ENCODE results near the gene RASL10A. TPM values are rescaled to one million over a fixed set of nuclear protein-coding genes. Genes with fewer than 3 reads are reported as not detected.
A peak's percentile ranks its signal among the peaks of the same experiment; 100 is the strongest.

The RASL10A gene
- total RNA-seq, 1 experiment from 2014 or later: 0.24 TPM

GRCh38 chr22:29339381-29340235 is 24.1 kb upstream of the RASL10A start:
- peak; percentile 40 for DNase-seq (ENCODE audit: low read depth)

GRCh38 chr22:29338398-29338797 is 22.9 kb upstream of the RASL10A start:
- no peak for DNase-seq (ENCODE audit: low read depth)

DNA sequence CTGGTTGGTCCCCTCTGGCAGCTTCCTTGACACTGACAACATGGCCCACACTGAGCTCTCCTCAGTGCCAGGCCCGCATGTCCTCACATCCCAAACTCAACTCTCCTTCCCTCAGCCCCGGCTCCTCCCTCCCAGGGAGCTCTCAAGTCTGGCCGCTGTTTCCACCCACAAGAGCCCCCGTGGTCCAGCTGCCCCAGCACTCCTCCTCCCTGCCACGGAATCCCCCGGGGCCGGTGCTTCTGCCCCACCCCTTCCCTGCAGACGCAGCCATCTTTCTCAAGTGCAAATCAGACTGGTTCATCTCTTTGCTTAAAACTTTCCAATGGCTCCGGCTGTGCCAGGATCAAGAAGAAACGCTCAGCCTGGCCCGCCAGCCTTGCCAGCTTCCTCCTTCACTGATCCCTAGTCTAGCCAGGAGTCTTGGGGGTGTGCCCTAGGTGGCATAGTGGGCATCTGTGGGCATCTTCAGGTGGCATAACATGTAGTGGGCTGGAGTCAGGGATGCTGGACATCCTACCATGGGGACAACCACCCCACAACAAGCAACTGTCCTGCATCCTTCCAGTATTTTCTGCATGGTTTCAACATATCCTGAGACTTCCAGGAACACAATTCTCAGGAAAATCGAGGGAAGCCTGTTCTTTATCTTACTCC is 22.3 kb upstream of the RASL10A start:
- DNase-seq (ENCODE audit: low read depth): no peak

DNA sequence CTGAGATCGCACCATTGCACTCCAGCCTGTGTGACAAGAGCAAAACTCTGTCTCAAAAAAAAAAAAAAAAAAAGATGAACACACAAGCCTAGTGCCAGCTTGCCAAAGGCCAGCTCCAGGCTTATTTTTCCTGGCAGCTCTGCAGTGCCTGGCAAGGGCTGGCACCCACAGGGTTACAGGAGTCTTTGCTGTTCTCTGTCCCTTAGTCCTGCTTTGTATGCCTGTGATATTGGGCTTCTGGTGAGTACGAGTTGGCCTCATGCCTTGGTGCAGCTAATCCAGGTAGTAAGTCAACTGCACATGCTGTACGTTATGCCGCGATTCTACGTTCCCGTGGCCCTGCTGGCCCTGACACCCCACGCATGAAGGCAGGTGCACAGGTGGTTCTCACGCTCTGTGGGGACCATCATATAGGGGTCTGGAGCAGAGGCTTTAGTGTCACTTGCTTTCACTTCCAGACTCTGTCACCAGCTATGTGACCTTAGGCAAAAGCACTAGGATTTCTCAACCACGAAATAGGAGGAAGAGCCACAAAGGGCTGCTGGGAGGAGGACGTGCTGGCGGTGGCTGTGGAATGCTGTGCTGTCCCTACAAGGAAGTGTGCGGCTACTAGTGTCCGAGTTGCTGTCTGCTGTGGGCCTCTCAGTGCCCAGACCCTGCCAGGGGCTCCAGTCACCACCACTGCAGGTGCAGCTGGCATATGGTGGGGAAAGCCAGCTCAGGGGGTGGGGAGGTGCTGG is 21.4 kb upstream of the RASL10A start:
- DNase-seq (ENCODE audit: low read depth): no peak

DNA sequence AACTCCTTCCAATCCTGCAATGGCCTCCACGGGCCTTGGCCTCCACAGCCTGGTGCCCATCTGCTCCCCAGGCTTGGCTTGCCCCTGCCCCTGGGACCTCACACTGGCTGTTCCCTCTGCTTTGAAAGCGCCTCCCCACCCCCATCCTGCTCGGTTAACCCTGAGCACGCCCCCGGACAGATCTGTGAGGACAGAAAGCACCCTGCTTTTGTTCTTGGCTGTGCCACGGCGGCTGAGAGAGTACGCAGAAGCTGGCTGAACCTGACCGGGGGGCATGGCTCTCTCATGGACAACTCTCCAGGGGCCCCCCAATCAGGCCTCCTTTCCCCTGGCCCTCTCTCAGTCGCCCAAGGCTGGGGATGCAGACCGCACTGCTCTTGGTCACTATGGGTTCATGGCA is 20.2 kb upstream of the RASL10A start:
- no peak for DNase-seq (ENCODE audit: low read depth)

- DNase-seq (ENCODE audit: low read depth): no peak
Measured at GRCh38 chr22:29334696-29335344, 19.3 kb upstream of the RASL10A start.

DNA sequence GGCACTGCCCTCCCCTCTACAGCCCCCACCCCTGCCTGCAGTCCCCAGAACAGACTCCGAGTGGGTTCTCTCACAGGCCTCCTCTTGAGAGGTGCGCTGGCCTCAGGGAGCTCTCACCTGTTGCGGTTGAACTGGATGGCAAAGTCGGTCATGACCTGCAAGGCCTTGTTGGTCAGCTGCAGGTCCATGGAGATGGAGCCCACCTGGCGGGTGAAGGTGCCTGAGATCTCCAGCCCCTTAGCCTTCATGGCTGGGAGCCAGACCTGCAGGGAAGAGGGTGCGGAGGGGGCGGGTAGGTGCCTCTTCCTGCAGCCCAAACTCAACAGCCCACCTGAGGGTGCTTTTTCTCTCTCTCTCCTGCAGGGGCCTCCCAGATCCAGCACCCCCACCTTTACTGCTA is 18.7 kb upstream of the RASL10A start:
- DNase-seq (ENCODE audit: low read depth): no peak

GRCh38 chr22:29332886-29333496 is 17.5 kb upstream of the RASL10A start:
- DNase-seq (ENCODE audit: low read depth): no peak

DNA sequence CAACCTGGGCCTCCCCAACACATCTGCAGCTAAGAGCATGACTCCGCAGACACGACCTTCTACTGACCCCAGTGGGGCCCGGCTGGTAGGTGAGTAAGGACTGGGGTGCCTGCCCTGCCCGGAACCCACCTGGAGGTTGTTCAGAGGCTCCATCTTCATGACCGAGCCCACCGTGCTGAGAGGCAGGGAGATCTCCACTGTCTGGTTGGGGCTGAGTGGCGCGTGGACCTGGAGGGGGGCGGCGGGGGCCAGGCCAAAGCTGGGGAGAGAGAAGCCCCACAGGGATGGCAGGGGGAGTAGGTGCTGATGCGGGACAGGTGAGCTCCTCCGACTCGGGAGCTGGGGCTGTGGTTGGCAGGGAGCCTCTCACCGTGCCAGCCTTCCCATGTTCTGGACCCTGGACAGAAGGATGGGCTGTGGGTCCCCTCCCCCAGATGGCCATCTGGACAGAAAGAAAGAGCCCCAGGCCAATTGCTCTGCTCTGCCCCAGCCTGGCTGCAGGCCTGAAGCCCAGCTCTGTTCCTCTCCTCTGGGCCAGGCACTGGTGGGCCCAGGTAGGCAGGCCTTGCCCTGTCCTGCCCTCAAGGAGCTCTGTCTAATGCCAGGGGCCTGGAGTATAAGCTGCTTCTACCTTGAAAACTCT is 16.3 kb upstream of the RASL10A start:
- no peak for DNase-seq (ENCODE audit: low read depth)

- DNase-seq (ENCODE audit: low read depth): peak; percentile 40
Measured at GRCh38 chr22:29331213-29331612, 15.7 kb upstream of the RASL10A start.

DNA sequence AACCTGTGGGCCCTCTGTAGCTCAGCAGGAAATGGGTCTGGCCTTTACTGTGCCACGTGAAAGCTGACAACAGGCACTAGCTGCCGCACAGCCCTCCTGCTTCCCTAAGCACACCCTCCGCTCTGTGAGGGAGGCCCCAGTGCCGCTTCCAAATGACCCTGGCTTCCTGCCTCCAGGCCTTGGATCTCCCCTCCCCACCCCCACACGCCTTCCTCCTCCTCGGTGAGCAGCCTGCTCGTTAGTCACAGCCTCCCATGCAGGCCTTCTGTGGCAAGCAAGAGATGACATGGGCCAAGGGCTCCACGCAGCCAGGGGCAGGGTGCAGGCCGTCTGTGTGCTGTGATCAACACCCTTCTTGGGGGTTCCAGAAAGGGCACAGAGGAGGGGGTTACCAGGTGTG is 15.3 kb upstream of the RASL10A start:
- peak; percentile 39 for DNase-seq (ENCODE audit: low read depth)

- DNase-seq (ENCODE audit: low read depth): no peak
Measured at GRCh38 chr22:29330291-29330690, 14.8 kb upstream of the RASL10A start.

- no peak for DNase-seq (ENCODE audit: low read depth)
Measured at GRCh38 chr22:29329581-29329980, 14.1 kb upstream of the RASL10A start.

DNA sequence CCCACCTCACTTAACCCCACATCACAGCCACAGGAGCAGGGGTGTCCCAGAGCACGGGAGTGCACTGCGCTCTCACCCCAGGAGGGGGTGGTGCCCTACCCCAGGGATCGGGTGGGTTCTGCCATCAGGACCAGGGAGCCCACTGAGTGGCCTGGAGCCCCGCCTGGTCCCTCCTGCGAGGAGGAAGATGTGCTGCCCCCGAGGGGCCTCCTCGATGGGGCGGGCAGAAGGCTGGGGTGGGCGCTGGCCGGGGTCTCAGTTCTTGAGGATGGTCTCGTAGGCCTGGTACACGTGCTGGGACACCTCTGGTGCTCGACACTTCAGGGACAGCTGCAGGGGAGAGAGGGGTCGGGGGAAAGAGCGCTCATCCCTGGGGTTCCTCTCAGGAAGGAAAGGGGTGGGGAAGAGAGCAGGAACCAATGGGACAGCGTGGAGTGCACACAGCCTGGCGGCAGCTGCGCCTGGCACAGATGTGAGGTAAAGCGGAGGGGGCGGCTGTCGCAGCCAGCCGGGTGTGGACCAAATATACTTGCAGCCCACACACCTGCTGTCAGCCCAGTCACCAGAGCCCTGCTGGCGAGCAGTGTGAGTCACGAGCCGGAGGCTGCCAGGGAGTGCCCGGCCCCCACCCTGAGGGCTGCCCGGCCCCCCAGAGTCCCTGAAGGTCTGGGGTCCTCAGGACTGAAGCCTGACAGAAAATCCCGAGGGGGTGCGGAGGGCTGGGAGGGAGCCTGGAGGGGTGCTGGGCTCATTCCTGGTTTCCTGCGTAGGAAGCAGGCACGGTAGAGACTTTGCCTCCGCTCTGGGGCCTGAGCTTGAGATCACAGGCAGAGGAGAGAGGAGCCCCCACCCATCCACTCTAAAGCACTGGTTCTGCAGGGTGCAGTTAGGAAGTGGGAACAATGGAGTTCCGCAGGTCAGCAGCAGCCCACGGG is 13.3 kb upstream of the RASL10A start:
- DNase-seq (ENCODE audit: low read depth): no peak

DNA sequence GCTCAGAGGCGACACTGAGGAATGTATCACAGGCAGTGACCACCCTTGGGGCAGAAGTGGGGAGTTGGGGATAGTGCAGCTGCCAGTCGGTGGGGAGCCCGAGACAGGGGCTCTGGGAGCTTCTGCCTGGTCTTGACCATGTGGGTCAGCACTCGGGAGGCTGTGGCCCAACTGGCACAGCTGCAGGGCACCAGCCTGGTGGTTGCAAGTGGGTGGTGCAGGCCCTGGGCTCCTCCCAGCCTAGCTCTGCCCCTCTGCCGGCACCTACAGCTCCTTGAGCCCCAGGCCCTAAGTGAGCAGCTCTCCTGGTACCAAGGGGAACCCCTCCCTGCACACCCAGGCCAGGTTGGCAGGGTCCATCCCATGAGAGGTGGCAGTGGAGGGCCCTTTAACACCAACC is 12.6 kb upstream of the RASL10A start:
- DNase-seq (ENCODE audit: low read depth): no peak

- no peak for DNase-seq (ENCODE audit: low read depth)
Measured at GRCh38 chr22:29327089-29327764, 11.7 kb upstream of the RASL10A start.

GRCh38 chr22:29326481-29326880 is 11.0 kb upstream of the RASL10A start:
- no peak for DNase-seq (ENCODE audit: low read depth)

DNA sequence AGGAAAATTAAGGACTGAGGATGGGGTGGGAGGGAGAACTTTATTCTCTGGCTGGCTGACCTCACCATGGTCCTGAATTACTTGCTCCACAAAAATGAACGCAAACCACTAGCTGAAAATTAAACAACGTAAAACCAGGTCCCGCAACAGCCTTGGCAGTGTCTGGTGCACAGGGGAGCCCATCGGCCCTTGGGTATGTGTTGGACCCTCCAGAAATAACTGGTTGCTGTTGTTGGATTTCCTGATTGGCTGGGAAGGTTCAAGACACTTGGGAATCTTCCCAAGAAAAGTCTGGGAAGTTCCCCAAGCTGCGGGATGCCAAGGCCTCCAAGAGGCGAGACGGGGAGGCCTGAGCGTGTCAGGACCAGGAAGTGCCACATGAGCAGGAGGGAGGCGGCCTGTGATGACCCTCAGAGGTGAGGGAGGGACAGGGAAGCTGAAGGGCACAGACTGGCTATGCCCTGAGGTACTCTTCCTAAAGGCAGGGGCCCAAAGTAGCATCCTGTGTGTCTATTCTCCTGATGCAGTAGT is 10.4 kb upstream of the RASL10A start:
- DNase-seq (ENCODE audit: low read depth): no peak

- no peak for DNase-seq (ENCODE audit: low read depth)
Measured at GRCh38 chr22:29325356-29325755, 9.9 kb upstream of the RASL10A start.

Measured in RPMI7951 (cell line).